IMR-90 (cell line): Measurements from ENCODE around the gene KLF9. TPM values are rescaled to one million over a fixed set of nuclear protein-coding genes. Genes with fewer than 3 reads are reported as not detected.

ENCODE experiments used
- ATAC-seq: fragments of 200-7000 bp; cut with Tn5 transposase; 2 replicates; pipeline ENCODE4 v1.9.1; 2020; ENCODE audit warnings: low read depth, mild to moderate bottlenecking, moderate library complexity
- BruUV-seq: library from RNA; stranded (reverse); fragments of 400-500 nt; replicated peaks from 2 replicates; lab custom pipeline; 2021; lab: Mats Ljungman, UMichigan
- CTCF ChIA-PET: fragments of 300-600 bp; formaldehyde crosslinking; extraction: SDS; loops from one replicate; lab custom pipeline; 2021; ENCODE audit warnings: antibody characterized with exemption; lab: Yijun Ruan, JAX
- POLR2A ChIA-PET: fragments of 300-600 bp; sonication (Branson Sonifier 250); formaldehyde crosslinking; loops from one replicate; lab custom pipeline; 2022; ENCODE audit warnings: antibody characterized with exemption; ENCODE audit not compliant: unreplicated experiment; lab: Charles Lee
- DNase-seq: peaks from one replicate; pipeline ENCODE4 v3.0.0; 2013
- H2AFZ ChIP-seq: replicated peaks from 2 replicates; pipeline ENCODE3; 2013; ENCODE audit warnings: low read length, mild to moderate bottlenecking; ENCODE audit not compliant: poor library complexity
- H2AK5ac ChIP-seq: 2 replicates; pipeline ENCODE4 v1.6.1; 2013; ENCODE audit warnings: low read depth, low read length, inconsistent platforms
- H2AK9ac ChIP-seq: replicated peaks from 2 replicates; pipeline ENCODE3; 2013; ENCODE audit warnings: mild to moderate bottlenecking, low read depth, low read length, moderate library complexity; ENCODE audit not compliant: poor library complexity
- H2BK120ac ChIP-seq: 2 replicates; pipeline ENCODE4 v1.6.1; 2013; ENCODE audit warnings: low read depth, low read length, inconsistent platforms
- H2BK15ac ChIP-seq: 3 replicates; pipeline ENCODE4 v1.6.1; 2013; ENCODE audit warnings: low read depth, low read length, inconsistent platforms
- H2BK20ac ChIP-seq: 2 replicates; pipeline ENCODE4 v1.6.1; 2013; ENCODE audit warnings: low read depth, mild to moderate bottlenecking, inconsistent platforms, low read length, moderate library complexity
- H2BK5ac ChIP-seq: 2 replicates; pipeline ENCODE4 v1.6.1; 2013; ENCODE audit warnings: mild to moderate bottlenecking, low read depth, low read length, inconsistent platforms; ENCODE audit not compliant: poor library complexity, severe bottlenecking
- H3K14ac ChIP-seq: replicated peaks from 2 replicates; pipeline ENCODE4 v1.6.1; 2013; ENCODE audit warnings: low read depth, low read length, inconsistent platforms
- H3K18ac ChIP-seq: 2 replicates; pipeline ENCODE4 v1.6.1; 2013; ENCODE audit warnings: low read depth, low read length, control low read depth
- H3K23ac ChIP-seq: 2 replicates; pipeline ENCODE4 v1.6.1; 2013; ENCODE audit warnings: low read depth, low read length, inconsistent platforms
- H3K27ac ChIP-seq: 2 replicates; pipeline ENCODE4 v1.5.1; 2013; ENCODE audit warnings: mild to moderate bottlenecking, control low read depth, low read length; ENCODE audit not compliant: insufficient read depth
- H3K27me3 ChIP-seq: 2 replicates; pipeline ENCODE4 v1.6.1; 2013; ENCODE audit warnings: low read length; ENCODE audit not compliant: control insufficient read depth, insufficient read depth
- H3K36me3 ChIP-seq: 2 replicates; pipeline ENCODE4 v1.6.1; 2013; ENCODE audit warnings: low read length, mixed read lengths; ENCODE audit not compliant: control insufficient read depth, insufficient read depth
- H3K4ac ChIP-seq: 2 replicates; pipeline ENCODE4 v1.6.1; 2013; ENCODE audit warnings: low read depth, low read length, inconsistent platforms
- H3K4me1 ChIP-seq: 2 replicates; pipeline ENCODE4 v1.6.1; 2013; ENCODE audit warnings: low read length, mixed read lengths; ENCODE audit not compliant: control insufficient read depth, insufficient read depth
- H3K4me2 ChIP-seq: 2 replicates; pipeline ENCODE4 v1.6.1; 2013; ENCODE audit warnings: low read depth, mild to moderate bottlenecking, control low read depth, low read length, moderate library complexity
- H3K4me3 ChIP-seq: 2 replicates; pipeline ENCODE4 v1.5.1; 2013; ENCODE audit warnings: low read depth, mild to moderate bottlenecking, control low read depth, low read length, moderate library complexity; ENCODE audit not compliant: insufficient read depth
- H3K56ac ChIP-seq: 2 replicates; pipeline ENCODE4 v1.6.1; 2013; ENCODE audit warnings: low read length, inconsistent platforms; ENCODE audit not compliant: insufficient read depth; ENCODE audit errors: extremely low read depth
- H3K79me1 ChIP-seq, 2 experiments: 2 replicates each; pipeline ENCODE4 v1.6.1; 2013; ENCODE audit warnings: low read length in 2 of 2, inconsistent platforms in 1 of 2, low read depth in 1 of 2
- H3K9ac ChIP-seq: 2 replicates; pipeline ENCODE4 v1.6.1; 2013; ENCODE audit warnings: low read depth, low read length, control low read depth
- H3K9me1 ChIP-seq: 2 replicates; pipeline ENCODE4 v1.6.1; 2013; ENCODE audit warnings: low read length, inconsistent platforms; ENCODE audit not compliant: insufficient read depth
- H3K9me3 ChIP-seq: 2 replicates; pipeline ENCODE4 v1.6.1; 2013; ENCODE audit warnings: low read length; ENCODE audit not compliant: control insufficient read depth, insufficient read depth
- H4K20me1 ChIP-seq: 2 replicates; pipeline ENCODE4 v1.6.1; 2013; ENCODE audit warnings: low read length, inconsistent platforms; ENCODE audit not compliant: insufficient read depth
- H4K5ac ChIP-seq: 2 replicates; pipeline ENCODE4 v1.6.1; 2013; ENCODE audit warnings: mild to moderate bottlenecking, low read depth, low read length, control low read depth
- H4K8ac ChIP-seq, 2 experiments: 2 replicates each; pipeline ENCODE4 v1.6.1; 2013; ENCODE audit warnings: low read depth in 2 of 2, low read length in 2 of 2, control low read depth in 1 of 2, inconsistent platforms in 1 of 2
- H4K91ac ChIP-seq: 2 replicates; pipeline ENCODE4 v1.6.1; 2013; ENCODE audit warnings: low read depth, low read length, inconsistent platforms; ENCODE audit not compliant: insufficient read depth
- FOS ChIP-seq: fragments of 150-350 bp; IDR thresholded peaks from 2 replicates; pipeline ENCODE4 v1.6.1; 2016; ENCODE audit warnings: low read depth, low read length
- MAFK ChIP-seq: IDR thresholded peaks from 2 replicates; pipeline ENCODE4 v1.6.1; 2012; ENCODE audit warnings: low read depth, low read length, improper control_type of control experiment
- WGBS, 2 experiments: methylation state at CpG; one replicate each; pipeline versions ENCODE4 v1.1.5 to v1.1.7; 2013; ENCODE audit warnings: missing lambda C conversion rate in 2 of 2; ENCODE audit not compliant: insufficient read length in 1 of 2; ENCODE audit errors: extremely low coverage in 2 of 2; 5-methylcytosine and 5-hydroxymethylcytosine counted together
- dilution Hi-C: fragments of 300-500 bp; cut with HindIII; formaldehyde crosslinking; loops from one replicate; pipeline ENCODE4 v1.14.3; 2018; ENCODE audit warnings: low sequenced_read_pairs; ENCODE audit not compliant: unreplicated experiment
- in situ Hi-C: fragments of 300-500 bp; cut with MboI; formaldehyde crosslinking; loops from 3 replicates; pipeline ENCODE4 v1.14.3; 2019; ENCODE audit warnings: low sequenced_read_pairs, inconsistent platforms, mixed read lengths
- intact Hi-C: fragments of 100-400 bp; cut with micrococcal nuclease; formaldehyde crosslinking; loops from 2 replicates; pipeline ENCODE4 v1.10.0; 2022
- polyA plus RNA-seq, 3 experiments: library from polyadenylated mRNA; depleted of rRNA; stranded (reverse); fragments of >200 nt; gene quantifications; 2 replicates each; pipeline ENCODE4 v1.2.3, GENCODE V29; 2012; ENCODE audit warnings: low replicate concordance in 1 of 3
- total RNA-seq: library from RNA; depleted of rRNA; stranded (reverse); fragments of >200 nt; gene quantifications from 2 replicates; pipeline ENCODE4 v1.2.3, GENCODE V29; 2012

Gene KLF9
- total and polyA plus RNA-seq, 2 of the 4 experiments (the other 2 are of a cell fraction) = 4.1 to 7.5 TPM

GRCh38 chr9:70408393-70409040, 5.9 kb downstream of the KLF9 start:
- no peak overlapping the region for H3K9ac ChIP-seq
- ATAC-seq (no peak), DNase-seq (no peak)
- H3K4me2 ChIP-seq = 0 out of 2 replicates have a peak overlapping the region, but pooled peaks have one; percentile 12
- H2AK5ac ChIP-seq = peak overlapping the region; percentile 67
- peak overlapping the region; percentile 24; the same call in 1 of the 3 replicates for H2BK15ac ChIP-seq
- peaks cover 35% of the 10 kb centered on the region for H4K20me1 ChIP-seq
- H3K56ac ChIP-seq = no peak overlapping the region
- H2BK5ac ChIP-seq = peak overlapping the region; percentile 92
- BruUV-seq = no TSS peak
- peaks cover 7 to 83% of the 10 kb centered on the region in 2 experiments; a peak in 3 of 4 replicates for H3K79me1 ChIP-seq
- H3K4me3 ChIP-seq = no peak overlapping the region
- WGBS, 2 experiments = no CpG with 5 or more reads among the region's 5 CpGs
- peak overlapping the region; percentile 0 to 22; a peak in 2 of 4 replicates for H4K8ac ChIP-seq
- H2AK9ac ChIP-seq = peak overlapping the region; percentile 10
- in situ Hi-C loops (loop anchor here (5.0 kb wide), 1 partner anchor 56 kb away; no protein-coding TSS in a partner anchor), intact Hi-C loops (loop anchor here (5.0 kb wide), 1 partner anchor 286 kb away; no protein-coding TSS in a partner anchor), dilution Hi-C loops (no loop called here)
- H3K9me1 ChIP-seq = peaks cover 32% of the 10 kb centered on the region
- peak overlapping the region; percentile 34; the same call in 1 of the 2 replicates for H3K23ac ChIP-seq
- peak overlapping the region; percentile 87 for H2BK120ac ChIP-seq
- H3K9me3 ChIP-seq = no peaks in the 10 kb centered on the region
- H3K4me1 ChIP-seq = peaks cover 31% of the 10 kb centered on the region
- ChIA-PET POLR2A (interaction anchor here (0.5 kb wide), 1 partner anchor 432 kb away, joined by 11 read pairs; no protein-coding TSS in a partner anchor), CTCF (interaction anchor here (1.0 to 1.5 kb wide), 2 partner anchors 194 kb away, joined by 3 to 6 read pairs; no protein-coding TSS in a partner anchor)
- H3K27ac ChIP-seq = peak overlapping the region; percentile 85
- peak overlapping the region; percentile 54 for H4K91ac ChIP-seq
- H2AFZ ChIP-seq = no peak overlapping the region
- peak overlapping the region; percentile 20; the same call in 1 of the 2 replicates for H2BK20ac ChIP-seq
- H4K5ac ChIP-seq = no peak overlapping the region; the same call in 1 of the 2 replicates
- TF ChIP-seq FOS = no peak
- TF ChIP-seq MAFK = no peak
- H3K4ac ChIP-seq = peak overlapping the region; percentile 45
- no peaks in the 10 kb centered on the region for H3K27me3 ChIP-seq
- peak overlapping the region; percentile 65 for H3K14ac ChIP-seq
- H3K36me3 ChIP-seq = 0 out of 2 replicates have a peak, but pooled peaks cover 3% of the 10 kb centered on the region
- H3K18ac ChIP-seq = peak overlapping the region; percentile 6; the same call in 1 of the 2 replicates
